Trophoblast cell (in vitro differentiated cells and primary cell): ENCODE results near the gene UBE2H.

ENCODE experiments used
- DNase-seq, 2 donors: peaks; one replicate each; pipeline ENCODE4 v3.0.0-alpha.2; 2016
- H2AFZ ChIP-seq: 2 replicates; pipeline ENCODE4 v1.6.1; 2013; ENCODE audit warnings: low read length, moderate library complexity, mild to moderate bottlenecking; ENCODE audit not compliant: insufficient read depth, poor library complexity
- H2AK5ac ChIP-seq: 2 replicates; pipeline ENCODE4 v1.6.1; 2013; ENCODE audit warnings: mild to moderate bottlenecking, low read length
- H2BK120ac ChIP-seq: 2 replicates; pipeline ENCODE4 v1.6.1; 2013; ENCODE audit warnings: low read length, mild to moderate bottlenecking, moderate library complexity; ENCODE audit not compliant: insufficient read depth, poor library complexity
- H2BK12ac ChIP-seq: 2 replicates; pipeline ENCODE4 v1.6.1; 2013; ENCODE audit warnings: mild to moderate bottlenecking, low read length, moderate library complexity
- H2BK5ac ChIP-seq: 2 replicates; pipeline ENCODE4 v1.6.1; 2013; ENCODE audit warnings: low read length, low read depth, moderate library complexity, mild to moderate bottlenecking; ENCODE audit not compliant: poor library complexity
- H3K14ac ChIP-seq: 2 replicates; pipeline ENCODE4 v1.6.1; 2013; ENCODE audit warnings: mild to moderate bottlenecking, low read length
- H3K18ac ChIP-seq: 2 replicates; pipeline ENCODE4 v1.6.1; 2013; ENCODE audit warnings: mild to moderate bottlenecking, low read length
- H3K23ac ChIP-seq: 2 replicates; pipeline ENCODE4 v1.6.1; 2013; ENCODE audit warnings: low read length
- H3K27ac ChIP-seq: 2 replicates; pipeline ENCODE4 v1.5.1; 2013; ENCODE audit warnings: low read depth, mild to moderate bottlenecking, inconsistent platforms, low read length, moderate library complexity
- H3K27me3 ChIP-seq: 2 replicates; pipeline ENCODE4 v1.6.1; 2013; ENCODE audit warnings: inconsistent platforms, mild to moderate bottlenecking, low read length, moderate library complexity; ENCODE audit not compliant: insufficient read depth
- H3K36me3 ChIP-seq, 2 experiments: 1 replicate in 1 of 2; 2 replicates in 1 of 2; pipeline ENCODE4 v1.6.1; 2013; ENCODE audit warnings: low read length in 2 of 2, mild to moderate bottlenecking in 2 of 2, moderate library complexity in 1 of 2; ENCODE audit not compliant: insufficient read depth in 2 of 2, control insufficient read depth in 1 of 2
- H3K4ac ChIP-seq: 2 replicates; pipeline ENCODE4 v1.6.1; 2013; ENCODE audit warnings: low read depth, mild to moderate bottlenecking, low read length, moderate library complexity
- H3K4me1 ChIP-seq, 2 experiments: 1 replicate in 1 of 2; 2 replicates in 1 of 2; pipeline ENCODE4 v1.6.1; 2013; ENCODE audit warnings: low read length in 2 of 2, mild to moderate bottlenecking in 2 of 2, moderate library complexity in 1 of 2; ENCODE audit not compliant: insufficient read depth in 2 of 2, control insufficient read depth in 1 of 2
- H3K4me2 ChIP-seq: 2 replicates; pipeline ENCODE4 v1.6.1; 2013; ENCODE audit warnings: inconsistent platforms, mild to moderate bottlenecking, low read length, moderate library complexity
- H3K4me3 ChIP-seq: 2 replicates; pipeline ENCODE4 v1.5.1; 2013; ENCODE audit warnings: mild to moderate bottlenecking, low read depth, low read length, inconsistent platforms
- H3K79me1 ChIP-seq: one replicate; pipeline ENCODE4 v1.6.1; 2013; ENCODE audit warnings: low read length
- H3K79me2 ChIP-seq: 2 replicates; pipeline ENCODE4 v1.6.1; 2013; ENCODE audit warnings: low read length, mild to moderate bottlenecking; ENCODE audit not compliant: control insufficient read depth, insufficient read depth, poor library complexity
- H3K9ac ChIP-seq: 2 replicates; pipeline ENCODE4 v1.6.1; 2013; ENCODE audit warnings: mild to moderate bottlenecking, low read length
- H3K9me3 ChIP-seq: 2 replicates; pipeline ENCODE4 v1.6.1; 2013; ENCODE audit warnings: low read depth, mild to moderate bottlenecking, control low read depth, inconsistent platforms, low read length; ENCODE audit not compliant: insufficient read depth
- H4K12ac ChIP-seq: 2 replicates; pipeline ENCODE4 v1.6.1; 2013; ENCODE audit warnings: low read depth, mild to moderate bottlenecking, low read length, moderate library complexity
- H4K8ac ChIP-seq: 2 replicates; pipeline ENCODE4 v1.6.1; 2013; ENCODE audit warnings: low read depth, mild to moderate bottlenecking, low read length, moderate library complexity
- H4K91ac ChIP-seq: one replicate; pipeline ENCODE4 v1.6.1; 2013; ENCODE audit warnings: low read depth, mild to moderate bottlenecking, low read length, moderate library complexity
- WGBS: extraction: QIAGEN DNeasy Blood & Tissue Kit; methylation state at CpG from one replicate; pipeline ENCODE4 v1.1.7; 2013; ENCODE audit warnings: missing lambda C conversion rate; ENCODE audit not compliant: insufficient read length, insufficient coverage; ENCODE audit errors: extremely low coverage; 5-methylcytosine and 5-hydroxymethylcytosine counted together

Gene UBE2H

GRCh38 chr7:129831424-129832058 lies 121.2 kb downstream of the UBE2H start:
- H3K4ac ChIP-seq, result no peak overlapping the region
- peaks cover 16 to 19% of the 10 kb centered on the region in 2 experiments for H3K4me1 ChIP-seq
- no peaks in the 10 kb centered on the region for H3K27me3 ChIP-seq
- H2BK12ac ChIP-seq, result no peak overlapping the region
- H4K91ac ChIP-seq, result no peak overlapping the region
- H3K4me3 ChIP-seq, result no peak overlapping the region
- H2BK120ac ChIP-seq, result no peak overlapping the region
- peak overlapping the region; percentile 13 for H3K4me2 ChIP-seq
- H3K36me3 ChIP-seq, result peaks cover 21 to 26% of the 10 kb centered on the region in 2 experiments
- H3K79me2 ChIP-seq, result no peaks in the 10 kb centered on the region
- no peak overlapping the region for H2AK5ac ChIP-seq
- no peaks in the 10 kb centered on the region for H3K9me3 ChIP-seq
- no peak overlapping the region for H3K14ac ChIP-seq
- H3K18ac ChIP-seq, result no peak overlapping the region
- no peaks in the 10 kb centered on the region for H3K79me1 ChIP-seq
- H4K8ac ChIP-seq, result no peak overlapping the region
- H4K12ac ChIP-seq, result no peak overlapping the region
- no peak overlapping the region for H3K23ac ChIP-seq
- no CpG with 5 or more reads among the region's 5 CpGs for WGBS
- no peak overlapping the region for H3K9ac ChIP-seq
- H2BK5ac ChIP-seq, result no peak overlapping the region
- peak; percentile 42 to 74 for DNase-seq
- H2AFZ ChIP-seq, result no peak overlapping the region
- no peak overlapping the region for H3K27ac ChIP-seq

GRCh38 chr7:129830949-129831348 lies 121.8 kb downstream of the UBE2H start:
- Histone ChIP-seq H2BK5ac (no peak overlapping the region), H3K4ac (no peak overlapping the region), H3K23ac (no peak overlapping the region), H3K27ac (no peak overlapping the region), H4K91ac (no peak overlapping the region), H3K9me3 (no peaks in the 10 kb centered on the region), H2AK5ac (peak overlapping the region; percentile 61), H3K79me2 (no peaks in the 10 kb centered on the region), H3K79me1 (peaks cover 2% of the 10 kb centered on the region), H4K8ac (no peak overlapping the region), H3K4me1 (peaks cover 16 to 21% of the 10 kb centered on the region in 2 experiments), H3K4me2 (no peak overlapping the region), H2BK120ac (peak overlapping the region; percentile 73), H3K36me3 (peaks cover 21 to 26% of the 10 kb centered on the region in 2 experiments), H3K18ac (no peak overlapping the region), H3K9ac (no peak overlapping the region), H2AFZ (no peak overlapping the region), H3K4me3 (no peak overlapping the region), H3K14ac (no peak overlapping the region), H3K27me3 (no peaks in the 10 kb centered on the region), H2BK12ac (peak overlapping the region; percentile 88), H4K12ac (no peak overlapping the region)
- DNase-seq, result no peak
- no CpG with 5 or more reads among the region's 8 CpGs for WGBS

- H3K27ac ChIP-seq, result no peak overlapping the region
Observed at GRCh38 chr7:129829737-129830631, 122.8 kb downstream of the UBE2H start.

GRCh38 chr7:129828989-129829736 lies 123.6 kb downstream of the UBE2H start:
- H2BK5ac ChIP-seq, result no peak overlapping the region

More at GRCh38 chr7:129829737-129830631, 122.8 kb downstream of the UBE2H start:
- no peak overlapping the region for H3K14ac ChIP-seq
- no peak overlapping the region for H2BK5ac ChIP-seq
- no peaks in the 10 kb centered on the region for H3K9me3 ChIP-seq
- H3K4me3 ChIP-seq, result no peak overlapping the region
- no peak overlapping the region for H2AFZ ChIP-seq
- no peak overlapping the region for H3K18ac ChIP-seq
- no peaks in the 10 kb centered on the region for H3K79me2 ChIP-seq
- peak overlapping the region; percentile 5 for H3K4me2 ChIP-seq
- H4K12ac ChIP-seq, result peak overlapping the region; percentile 49
- no peak overlapping the region for H2BK120ac ChIP-seq
- H4K91ac ChIP-seq, result peak overlapping the region; percentile 9
- DNase-seq, result peak; percentile 70 to 83
- peak overlapping the region; percentile 38 for H4K8ac ChIP-seq
- H3K4ac ChIP-seq, result no peak overlapping the region
- H3K36me3 ChIP-seq, result peaks cover 19 to 24% of the 10 kb centered on the region in 2 experiments
- H2AK5ac ChIP-seq, result no peak overlapping the region
- no peak overlapping the region for H3K9ac ChIP-seq
- peaks cover 16 to 22% of the 10 kb centered on the region in 2 experiments for H3K4me1 ChIP-seq
- no peak overlapping the region for H3K23ac ChIP-seq
- H3K79me1 ChIP-seq, result peaks cover 6% of the 10 kb centered on the region
- no peaks in the 10 kb centered on the region for H3K27me3 ChIP-seq
- no CpG with 5 or more reads among the region's 22 CpGs for WGBS
- H2BK12ac ChIP-seq, result no peak overlapping the region

More at GRCh38 chr7:129828989-129829736, 123.6 kb downstream of the UBE2H start:
- H2AK5ac ChIP-seq, result no peak overlapping the region
- H2AFZ ChIP-seq, result no peak overlapping the region
- whole genome bisulfite sequencing, result no CpG with 5 or more reads among the region's 12 CpGs
- no peak overlapping the region for H3K23ac ChIP-seq
- H3K14ac ChIP-seq, result no peak overlapping the region
- H3K4me3 ChIP-seq, result no peak overlapping the region
- peaks cover 17 to 18% of the 10 kb centered on the region in 2 experiments for H3K36me3 ChIP-seq
- H3K4ac ChIP-seq, result no peak overlapping the region
- H3K18ac ChIP-seq, result no peak overlapping the region
- peaks cover 16 to 22% of the 10 kb centered on the region in 2 experiments for H3K4me1 ChIP-seq
- peak overlapping the region; percentile 38 for H4K8ac ChIP-seq
- no peaks in the 10 kb centered on the region for H3K79me2 ChIP-seq
- H3K27ac ChIP-seq, result no peak overlapping the region
- no peaks in the 10 kb centered on the region for H3K9me3 ChIP-seq
- DNase-seq, result no peak
- no peak overlapping the region for H3K4me2 ChIP-seq
- H3K79me1 ChIP-seq, result peaks cover 6% of the 10 kb centered on the region
- no peaks in the 10 kb centered on the region for H3K27me3 ChIP-seq
- no peak overlapping the region for H4K91ac ChIP-seq
- no peak overlapping the region for H2BK12ac ChIP-seq
- no peak overlapping the region for H3K9ac ChIP-seq
- no peak overlapping the region for H2BK120ac ChIP-seq
- peak overlapping the region; percentile 49 for H4K12ac ChIP-seq
